Measurements from ENCODE around the gene PJA1. TPM values are rescaled to one million over a fixed set of nuclear protein-coding genes. Genes with fewer than 3 reads are reported as not detected.

The PJA1 gene
- total RNA-seq, 3 donors from 2014 or later: 4.4 to 18.8 (median 5.2) TPM

DNA sequence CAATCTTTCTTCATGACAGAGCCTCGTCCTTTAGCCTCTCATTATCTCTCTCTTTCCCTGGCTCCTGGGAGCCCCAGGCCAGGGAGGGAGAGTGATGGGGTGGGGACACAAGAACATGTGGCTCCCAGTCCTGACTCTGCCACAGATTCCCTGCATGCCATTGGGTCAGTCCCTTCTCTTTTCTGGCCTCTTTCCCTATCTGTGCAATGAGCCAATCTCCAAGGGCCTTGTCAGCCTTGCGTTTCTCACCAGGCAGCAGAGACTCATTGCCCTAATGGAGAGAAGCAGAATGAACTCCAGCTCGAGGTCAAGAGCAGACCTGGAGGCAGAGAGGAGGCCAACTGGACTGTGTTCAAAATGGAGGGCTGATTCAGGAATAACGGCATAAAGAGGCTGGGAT lies 38.4 kb upstream of the PJA1 start:
- no peaks in the 10 kb centered on the region for H3K9me3 ChIP-seq
- TF ChIP-seq, protein P1, sequence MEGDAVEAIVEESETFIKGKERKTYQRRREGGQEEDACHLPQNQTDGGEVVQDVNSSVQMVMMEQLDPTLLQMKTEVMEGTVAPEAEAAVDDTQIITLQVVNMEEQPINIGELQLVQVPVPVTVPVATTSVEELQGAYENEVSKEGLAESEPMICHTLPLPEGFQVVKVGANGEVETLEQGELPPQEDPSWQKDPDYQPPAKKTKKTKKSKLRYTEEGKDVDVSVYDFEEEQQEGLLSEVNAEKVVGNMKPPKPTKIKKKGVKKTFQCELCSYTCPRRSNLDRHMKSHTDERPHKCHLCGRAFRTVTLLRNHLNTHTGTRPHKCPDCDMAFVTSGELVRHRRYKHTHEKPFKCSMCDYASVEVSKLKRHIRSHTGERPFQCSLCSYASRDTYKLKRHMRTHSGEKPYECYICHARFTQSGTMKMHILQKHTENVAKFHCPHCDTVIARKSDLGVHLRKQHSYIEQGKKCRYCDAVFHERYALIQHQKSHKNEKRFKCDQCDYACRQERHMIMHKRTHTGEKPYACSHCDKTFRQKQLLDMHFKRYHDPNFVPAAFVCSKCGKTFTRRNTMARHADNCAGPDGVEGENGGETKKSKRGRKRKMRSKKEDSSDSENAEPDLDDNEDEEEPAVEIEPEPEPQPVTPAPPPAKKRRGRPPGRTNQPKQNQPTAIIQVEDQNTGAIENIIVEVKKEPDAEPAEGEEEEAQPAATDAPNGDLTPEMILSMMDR (IDR thresholded peaks at IDR 0.05): no peak
- intact Hi-C loops (cut with DNase I, micrococcal nuclease): no loop called here
- ATAC-seq: no peak
- H3K36me3 ChIP-seq (ENCODE audit: low read depth): no peaks in the 10 kb centered on the region
- H3K4me3 ChIP-seq: no peak overlapping the region
- no peaks in the 10 kb centered on the region for H3K4me1 ChIP-seq (ENCODE audit: low read depth)
- DNase-seq: no peak

DNA sequence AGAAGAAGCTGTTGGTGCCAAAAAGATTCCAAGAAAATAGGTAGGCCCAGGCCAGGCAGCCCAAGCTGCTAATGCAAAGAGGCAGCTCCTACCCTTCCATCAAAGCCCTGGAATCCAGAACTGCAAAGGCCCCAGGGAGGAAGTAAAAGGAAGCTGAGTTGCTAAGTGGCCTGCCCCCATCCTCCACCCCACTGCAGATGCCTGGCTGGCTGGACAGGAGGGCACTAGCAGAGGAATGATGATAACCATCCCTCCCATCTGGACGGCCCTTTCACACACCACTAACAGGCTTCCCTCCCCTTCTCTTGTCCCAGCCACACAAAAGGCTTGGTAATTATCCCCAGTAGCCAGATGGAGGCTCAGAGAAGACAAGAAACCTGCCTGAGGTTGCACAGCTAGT lies 32.4 kb upstream of the PJA1 start:
- intact Hi-C loops (cut with DNase I, micrococcal nuclease): no loop called here
- Histone ChIP-seq H3K36me3 (ENCODE audit: low read depth) (no peaks in the 10 kb centered on the region), H3K9me3 (no peaks in the 10 kb centered on the region), H3K4me1 (ENCODE audit: low read depth) (no peaks in the 10 kb centered on the region), H3K4me3 (no peak overlapping the region)
- TF ChIP-seq, protein P1 (IDR thresholded peaks at IDR 0.05): no peak
- no peak for ATAC-seq
- no peak for DNase-seq

DNA sequence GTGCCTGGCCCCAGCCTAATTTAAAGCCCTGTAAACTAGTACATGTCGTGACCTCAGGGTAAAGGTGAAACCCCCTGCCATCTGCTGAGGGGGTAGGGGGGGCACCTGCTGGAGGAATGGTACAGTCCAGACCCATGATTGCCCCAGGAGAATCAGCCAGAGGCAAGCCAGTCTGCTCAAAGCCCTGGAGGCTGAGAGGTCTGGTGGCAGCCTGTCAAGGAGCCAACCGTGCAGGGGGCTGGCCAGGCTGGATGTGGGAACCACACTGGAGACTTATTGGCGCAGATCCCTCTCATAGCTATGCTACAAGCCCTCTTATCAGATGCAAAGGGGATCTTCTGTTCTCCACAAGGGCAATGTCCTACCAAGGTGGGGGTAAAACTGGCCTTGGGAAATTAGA lies 31.4 kb upstream of the PJA1 start:
- intact Hi-C loops (cut with DNase I, micrococcal nuclease): no loop called here
- DNase-seq (no peak), ATAC-seq (no peak)
- H3K4me3 ChIP-seq: no peak overlapping the region
- no peaks in the 10 kb centered on the region for H3K36me3 ChIP-seq (ENCODE audit: low read depth)
- TF ChIP-seq, protein P1 (IDR thresholded peaks at IDR 0.05): no peak
- H3K9me3 ChIP-seq: no peaks in the 10 kb centered on the region
- no peaks in the 10 kb centered on the region for H3K4me1 ChIP-seq (ENCODE audit: low read depth)

DNA sequence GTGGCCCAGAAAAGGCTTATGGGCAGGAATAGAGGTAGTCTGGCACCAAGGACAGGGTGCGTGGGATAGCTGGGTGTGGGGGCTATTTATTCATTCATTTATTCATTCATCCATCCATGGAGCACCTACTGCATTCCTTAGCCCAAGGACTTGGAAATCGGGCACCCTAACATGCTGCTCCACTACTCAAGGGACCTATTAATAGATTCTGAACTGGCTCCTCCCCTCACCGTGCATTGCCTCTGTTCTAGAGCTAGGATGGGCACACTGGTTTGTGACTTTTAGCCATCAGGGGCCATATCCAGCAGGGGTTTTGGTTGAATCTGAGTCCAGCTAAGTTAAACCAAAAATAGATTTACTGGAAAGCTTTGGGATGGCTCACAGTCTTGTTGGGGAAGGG lies 30.6 kb upstream of the PJA1 start:
- no peaks in the 10 kb centered on the region for H3K36me3 ChIP-seq (ENCODE audit: low read depth)
- intact Hi-C loops (cut with DNase I, micrococcal nuclease): no loop called here
- ATAC-seq (no peak), DNase-seq (no peak)
- H3K4me3 ChIP-seq: no peak overlapping the region
- no peaks in the 10 kb centered on the region for H3K4me1 ChIP-seq (ENCODE audit: low read depth)
- TF ChIP-seq, protein P1 (IDR thresholded peaks at IDR 0.05): no peak
- no peaks in the 10 kb centered on the region for H3K9me3 ChIP-seq

DNA sequence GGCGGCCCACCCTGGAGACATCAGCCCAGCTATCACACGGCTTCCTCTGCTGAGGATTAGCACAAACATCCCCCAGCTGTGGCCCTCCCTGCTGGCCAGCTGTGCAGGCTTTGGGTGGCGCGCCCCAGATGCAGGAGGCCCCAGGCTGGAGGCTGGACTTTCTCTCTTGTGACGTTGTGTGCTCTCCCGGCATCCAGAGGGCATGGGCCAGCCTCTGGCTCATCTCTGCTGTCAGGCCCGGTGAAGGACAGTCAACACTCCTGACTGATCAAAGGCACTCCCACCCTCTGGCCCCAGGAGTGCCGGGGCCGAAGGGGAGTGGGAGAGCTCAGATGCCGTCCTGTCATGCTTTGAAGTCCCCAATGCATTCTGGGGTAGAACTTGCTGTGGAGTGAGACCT lies 29.9 kb upstream of the PJA1 start:
- TF ChIP-seq, protein P1 (IDR thresholded peaks at IDR 0.05): no peak
- Histone ChIP-seq H3K4me1 (ENCODE audit: low read depth) (no peaks in the 10 kb centered on the region), H3K36me3 (ENCODE audit: low read depth) (no peaks in the 10 kb centered on the region), H3K9me3 (no peaks in the 10 kb centered on the region), H3K4me3 (no peak overlapping the region)
- ATAC-seq (no peak), DNase-seq (no peak)
- intact Hi-C loops (cut with DNase I, micrococcal nuclease): no loop called here

DNA sequence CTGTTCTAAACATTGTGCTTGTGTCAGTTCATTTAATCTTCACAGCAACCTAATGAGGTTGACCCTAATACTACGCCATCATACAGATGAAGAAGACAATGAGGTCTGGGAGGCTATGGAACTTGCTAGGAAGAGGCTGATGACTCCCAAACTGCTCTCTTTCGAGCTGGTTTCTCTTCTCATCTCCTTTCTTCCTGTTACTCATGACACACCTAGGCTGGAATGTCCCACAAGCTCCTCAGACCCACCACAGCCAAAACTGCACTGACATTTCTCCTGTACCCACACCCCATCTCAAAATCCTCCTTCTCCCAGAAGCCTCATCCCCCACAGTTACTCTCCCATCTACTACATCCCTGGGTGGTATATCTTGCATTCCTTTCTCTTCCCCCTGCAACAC lies 27.4 kb upstream of the PJA1 start:
- ATAC-seq: no peak
- TF ChIP-seq, protein P1 (IDR thresholded peaks at IDR 0.05): no peak
- intact Hi-C loops (cut with DNase I, micrococcal nuclease): no loop called here

More for the DNA sequence above, 27.4 kb upstream of the PJA1 start:
- no peak overlapping the region for H3K4me3 ChIP-seq
- H3K9me3 ChIP-seq: no peaks in the 10 kb centered on the region
- DNase-seq: no peak
- no peaks in the 10 kb centered on the region for H3K36me3 ChIP-seq (ENCODE audit: low read depth)
- no peaks in the 10 kb centered on the region for H3K4me1 ChIP-seq (ENCODE audit: low read depth)

Measured in mucosa of descending colon (tissue), 3 donors.